ENCODE results near the gene MANF. TPM values are rescaled to one million over a fixed set of nuclear protein-coding genes. Genes with fewer than 3 reads are reported as not detected.
A peak's percentile ranks its signal among the peaks of the same experiment; 100 is the strongest.

MANF gene
- total and polyA plus RNA-seq, 2 experiments from 2014 or later = 55.6 to 163 TPM

DNA sequence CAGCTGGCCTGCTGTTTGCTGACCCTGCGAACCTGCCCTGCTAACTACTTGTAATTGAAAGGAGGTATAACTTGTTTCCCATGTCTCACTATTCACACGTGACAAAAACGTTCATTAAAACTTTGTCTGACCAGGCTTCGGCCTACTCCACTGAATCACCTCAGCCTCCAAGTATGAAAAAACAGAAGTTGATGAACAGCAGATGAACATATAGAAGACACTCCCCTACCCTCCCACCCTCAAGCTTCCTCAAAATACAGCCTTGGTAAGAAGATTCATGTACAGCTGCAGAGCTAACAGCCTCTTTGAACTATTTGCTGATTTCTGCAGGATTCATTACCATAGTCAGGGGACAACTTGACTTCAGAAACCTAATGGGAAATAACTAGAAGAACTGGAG lies 16.6 kb downstream of the MANF start:
- Histone ChIP-seq H3K4me3 (no peak overlapping the region), H3K27ac (no peak overlapping the region), H3K4me1 (ENCODE audit: low read depth) (peaks cover 14% of the 10 kb centered on the region), H3K9me3 (ENCODE audit: low read depth) (no peaks in the 10 kb centered on the region), H3K36me3 (peaks cover 19% of the 10 kb centered on the region), H3K27me3 (no peaks in the 10 kb centered on the region)
- TF ChIP-seq, protein P1, sequence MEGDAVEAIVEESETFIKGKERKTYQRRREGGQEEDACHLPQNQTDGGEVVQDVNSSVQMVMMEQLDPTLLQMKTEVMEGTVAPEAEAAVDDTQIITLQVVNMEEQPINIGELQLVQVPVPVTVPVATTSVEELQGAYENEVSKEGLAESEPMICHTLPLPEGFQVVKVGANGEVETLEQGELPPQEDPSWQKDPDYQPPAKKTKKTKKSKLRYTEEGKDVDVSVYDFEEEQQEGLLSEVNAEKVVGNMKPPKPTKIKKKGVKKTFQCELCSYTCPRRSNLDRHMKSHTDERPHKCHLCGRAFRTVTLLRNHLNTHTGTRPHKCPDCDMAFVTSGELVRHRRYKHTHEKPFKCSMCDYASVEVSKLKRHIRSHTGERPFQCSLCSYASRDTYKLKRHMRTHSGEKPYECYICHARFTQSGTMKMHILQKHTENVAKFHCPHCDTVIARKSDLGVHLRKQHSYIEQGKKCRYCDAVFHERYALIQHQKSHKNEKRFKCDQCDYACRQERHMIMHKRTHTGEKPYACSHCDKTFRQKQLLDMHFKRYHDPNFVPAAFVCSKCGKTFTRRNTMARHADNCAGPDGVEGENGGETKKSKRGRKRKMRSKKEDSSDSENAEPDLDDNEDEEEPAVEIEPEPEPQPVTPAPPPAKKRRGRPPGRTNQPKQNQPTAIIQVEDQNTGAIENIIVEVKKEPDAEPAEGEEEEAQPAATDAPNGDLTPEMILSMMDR (IDR thresholded peaks at IDR 0.05; ENCODE audit: low read depth, low read length) = no peak
- DNase-seq (ENCODE audit: low read depth in 1 of 2, low spot score in 1 of 2) = no peak

DNA sequence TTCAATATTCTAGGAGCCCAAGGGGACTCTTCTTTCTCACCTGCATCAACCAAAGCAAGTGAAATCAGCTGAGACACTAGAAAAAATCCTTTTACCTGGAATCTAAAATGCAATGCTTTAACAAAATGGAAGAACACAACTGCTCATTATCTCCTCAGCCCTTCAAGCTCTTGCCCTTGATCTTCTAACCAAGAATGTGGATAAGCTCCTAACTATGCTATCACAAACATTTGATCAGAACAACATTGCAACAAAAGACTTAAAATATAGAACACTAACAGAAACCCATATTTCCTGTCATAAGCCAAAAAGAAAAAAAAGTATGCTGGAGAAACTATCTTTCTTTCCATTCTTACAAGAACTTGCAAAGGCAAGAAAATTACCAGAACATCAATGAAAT lies 18.6 kb downstream of the MANF start:
- Histone ChIP-seq H3K27ac (no peak overlapping the region), H3K4me3 (no peak overlapping the region), H3K27me3 (no peaks in the 10 kb centered on the region), H3K36me3 (peaks cover 11% of the 10 kb centered on the region), H3K4me1 (ENCODE audit: low read depth) (peaks cover 15% of the 10 kb centered on the region), H3K9me3 (ENCODE audit: low read depth) (no peaks in the 10 kb centered on the region)
- TF ChIP-seq, protein P1 (IDR thresholded peaks at IDR 0.05; ENCODE audit: low read depth, low read length) = no peak
- no peak for DNase-seq (ENCODE audit: low read depth in 1 of 2, low spot score in 1 of 2)

DNA sequence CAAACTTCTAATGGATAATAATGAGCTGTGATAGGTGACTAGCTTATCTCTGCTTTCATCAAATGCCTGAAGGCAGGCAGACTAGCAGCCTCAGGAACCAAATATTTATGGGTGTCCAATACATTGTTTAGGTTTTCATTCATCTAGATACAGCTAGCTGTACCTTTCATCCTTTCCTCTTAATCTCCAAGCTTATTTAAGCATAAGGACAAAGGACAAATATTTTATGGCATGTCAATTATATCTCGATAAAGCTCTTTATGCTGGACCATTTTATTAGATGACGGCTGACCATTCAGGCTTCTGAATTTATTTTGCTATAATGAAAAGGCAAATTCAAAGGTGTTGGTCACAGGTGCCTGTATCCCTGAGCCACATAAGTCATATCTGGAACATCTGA lies 22.9 kb downstream of the MANF start:
- Histone ChIP-seq H3K4me1 (ENCODE audit: low read depth) (peaks cover 19% of the 10 kb centered on the region), H3K27ac (no peak overlapping the region), H3K4me3 (no peak overlapping the region), H3K27me3 (no peaks in the 10 kb centered on the region), H3K36me3 (peaks cover 9% of the 10 kb centered on the region), H3K9me3 (ENCODE audit: low read depth) (no peaks in the 10 kb centered on the region)
- DNase-seq (ENCODE audit: low read depth in 1 of 2, low spot score in 1 of 2) = no peak
- TF ChIP-seq, protein P1 (IDR thresholded peaks at IDR 0.05; ENCODE audit: low read depth, low read length) = no peak

DNA sequence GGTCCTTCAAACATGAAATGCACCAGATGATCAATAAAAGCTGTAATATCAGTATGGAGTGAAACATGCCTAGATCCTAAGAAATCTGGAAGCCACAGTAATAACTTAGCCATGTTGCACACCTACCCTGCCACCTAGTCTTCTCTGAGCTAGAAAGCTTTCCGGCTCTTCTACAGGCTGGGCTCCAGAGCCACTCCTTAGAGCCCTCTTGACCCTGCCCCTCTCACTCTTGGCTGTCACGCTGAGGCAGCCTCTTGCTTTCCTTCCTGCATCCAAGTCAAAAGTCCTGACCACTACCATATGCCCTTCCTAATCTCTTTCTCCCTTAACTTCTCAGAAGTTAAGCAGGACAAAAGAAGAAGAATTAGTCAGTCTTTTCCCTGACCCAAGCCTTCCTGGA lies 23.7 kb downstream of the MANF start:
- Histone ChIP-seq H3K4me1 (ENCODE audit: low read depth) (peaks cover 14% of the 10 kb centered on the region), H3K36me3 (peaks cover 17% of the 10 kb centered on the region), H3K4me3 (no peak overlapping the region), H3K27me3 (no peaks in the 10 kb centered on the region), H3K9me3 (ENCODE audit: low read depth) (no peaks in the 10 kb centered on the region), H3K27ac (peak overlapping the region; percentile 12)
- TF ChIP-seq, protein P1 (IDR thresholded peaks at IDR 0.05; ENCODE audit: low read depth, low read length) = no peak
- DNase-seq (ENCODE audit: low read depth in 1 of 2, low spot score in 1 of 2) = peak in 1 of 2 donors; percentile 33

DNA sequence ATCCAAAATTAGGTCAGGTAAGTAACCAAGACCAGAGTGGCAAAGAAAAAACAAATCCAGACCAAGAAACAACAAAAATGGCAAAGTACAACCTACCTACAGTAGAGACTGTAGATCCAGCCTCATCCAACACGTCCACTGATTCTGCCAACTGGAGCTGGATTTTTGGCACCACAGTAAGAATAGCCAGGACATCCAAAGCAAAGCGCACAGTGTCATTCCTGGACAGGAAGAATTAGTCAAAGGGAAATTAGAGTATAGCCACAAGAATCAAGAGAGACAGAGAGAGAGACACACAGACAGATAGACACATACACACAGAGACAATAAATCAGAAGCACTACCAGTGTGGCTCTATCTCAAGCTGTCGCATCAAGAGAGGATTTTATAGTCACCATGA lies 37.1 kb downstream of the MANF start:
- Histone ChIP-seq H3K27me3 (no peaks in the 10 kb centered on the region), H3K4me3 (no peak overlapping the region), H3K9me3 (ENCODE audit: low read depth) (no peaks in the 10 kb centered on the region), H3K36me3 (peaks cover 34% of the 10 kb centered on the region), H3K4me1 (ENCODE audit: low read depth) (no peaks in the 10 kb centered on the region), H3K27ac (no peak overlapping the region)
- no peak for DNase-seq (ENCODE audit: low read depth in 1 of 2, low spot score in 1 of 2)
- TF ChIP-seq, protein P1 (IDR thresholded peaks at IDR 0.05; ENCODE audit: low read depth, low read length) = no peak

DNA sequence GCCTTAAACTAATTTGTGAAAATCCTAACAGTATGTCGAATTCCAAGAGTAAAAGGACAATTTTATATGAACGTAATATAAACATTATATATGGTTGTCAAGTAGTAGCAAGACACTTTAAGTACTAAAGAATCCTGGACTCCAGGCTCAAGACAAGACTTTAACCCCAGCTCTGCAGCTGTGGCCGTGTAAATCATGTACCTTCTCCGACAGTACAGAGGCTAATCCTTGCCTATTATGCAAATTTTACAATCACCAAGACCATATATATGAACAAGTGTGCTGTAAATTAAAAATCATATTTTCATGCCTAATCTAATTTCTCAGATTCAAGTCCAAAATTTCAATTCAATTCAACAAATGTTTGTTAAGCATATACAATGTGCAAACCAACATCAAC lies 41.8 kb downstream of the MANF start:
- Histone ChIP-seq H3K4me1 (ENCODE audit: low read depth) (no peaks in the 10 kb centered on the region), H3K27me3 (no peaks in the 10 kb centered on the region), H3K36me3 (peaks cover 48% of the 10 kb centered on the region), H3K27ac (no peak overlapping the region), H3K9me3 (ENCODE audit: low read depth) (no peaks in the 10 kb centered on the region), H3K4me3 (no peak overlapping the region)
- TF ChIP-seq, protein P1 (IDR thresholded peaks at IDR 0.05; ENCODE audit: low read depth, low read length) = no peak
- DNase-seq (ENCODE audit: low read depth in 1 of 2, low spot score in 1 of 2) = no peak

Data from cardiac muscle cell (in vitro differentiated cells and primary cell).